GM23338 (cell line): ENCODE measurements around the gene NEK11. TPM values are rescaled to one million over a fixed set of nuclear protein-coding genes. Genes with fewer than 3 reads are reported as not detected.
A peak's percentile ranks its signal among the peaks of the same experiment; 100 is the strongest.

Source experiments
- ATAC-seq: fragments of 200-7000 bp; cut with Tn5 transposase; 3 replicates; pipeline ENCODE4 v1.9.1; 2020
- DNase-seq: peaks from one replicate; pipeline ENCODE4 v3.0.0-alpha.2; 2015; ENCODE audit warnings: low spot score
- H2AFZ ChIP-seq: fragments of 200-600 bp; sonication (generic); 2 replicates; pipeline ENCODE4 v1.8.0; 2016; ENCODE audit warnings: antibody characterized with exemption, mild to moderate bottlenecking, moderate library complexity
- H3F3A ChIP-seq: fragments of 200-600 bp; sonication (generic); replicated peaks from 2 replicates; pipeline ENCODE4 v1.8.0; 2017; ENCODE audit warnings: antibody characterized with exemption, mixed run types, low read depth
- H3K27ac ChIP-seq: fragments of 200-600 bp; sonication (generic); 2 replicates; pipeline ENCODE4 v1.6.1; 2016; ENCODE audit warnings: low read depth
- H3K27me3 ChIP-seq: fragments of 200-600 bp; sonication (generic); 2 replicates; pipeline ENCODE4 v1.8.0; 2016; ENCODE audit warnings: mild to moderate bottlenecking, mixed run types, moderate library complexity; ENCODE audit not compliant: insufficient read depth
- H3K36me3 ChIP-seq: fragments of 200-600 bp; sonication (generic); 2 replicates; pipeline ENCODE4 v1.8.0; 2016; ENCODE audit warnings: mild to moderate bottlenecking; ENCODE audit not compliant: insufficient read depth
- H3K4me1 ChIP-seq: fragments of 200-600 bp; sonication (generic); 2 replicates; pipeline ENCODE4 v1.8.0; 2016; ENCODE audit warnings: mild to moderate bottlenecking, moderate library complexity; ENCODE audit not compliant: insufficient read depth
- H3K4me2 ChIP-seq: fragments of 200-600 bp; sonication (generic); 2 replicates; pipeline ENCODE4 v1.7.1; 2017; ENCODE audit warnings: mixed run types
- H3K4me3 ChIP-seq: fragments of 200-600 bp; sonication (generic); 2 replicates; pipeline ENCODE4 v1.6.1; 2016; ENCODE audit warnings: mixed run types
- H3K79me2 ChIP-seq: fragments of 200-600 bp; sonication (generic); replicated peaks from 2 replicates; pipeline ENCODE4 v1.8.0; 2017; ENCODE audit warnings: mild to moderate bottlenecking; ENCODE audit not compliant: insufficient read depth
- H3K9me2 ChIP-seq: fragments of 200-600 bp; sonication (generic); 2 replicates; pipeline ENCODE4 v1.8.0; 2017; ENCODE audit not compliant: insufficient read depth
- H4K20me1 ChIP-seq: fragments of 200-600 bp; sonication (generic); replicated peaks from 2 replicates; pipeline ENCODE4 v1.8.0; 2017; ENCODE audit warnings: mild to moderate bottlenecking; ENCODE audit not compliant: insufficient read depth
- H3K27ac Mint-ChIP-seq: 2 replicates; pipeline ENCODE4 v1.8.0; 2020; ENCODE audit warnings: inconsistent platforms, mild to moderate bottlenecking, moderate library complexity, mixed read lengths
- H3K27me3 Mint-ChIP-seq: 3 replicates; pipeline ENCODE4 v1.8.0; 2022; ENCODE audit warnings: low read depth, mild to moderate bottlenecking, moderate library complexity, mixed read lengths, inconsistent platforms; ENCODE audit not compliant: insufficient read depth, poor library complexity
- H3K36me3 Mint-ChIP-seq: 3 replicates; pipeline ENCODE4 v1.8.0; 2021; ENCODE audit warnings: low read depth, mild to moderate bottlenecking, inconsistent platforms, moderate library complexity, mixed read lengths
- H3K4me1 Mint-ChIP-seq: 3 replicates; pipeline ENCODE4 v1.8.0; 2020; ENCODE audit warnings: mild to moderate bottlenecking, inconsistent platforms, mixed read lengths
- H3K4me3 Mint-ChIP-seq: 3 replicates; pipeline ENCODE4 v1.8.0; 2021; ENCODE audit warnings: moderate library complexity, mild to moderate bottlenecking, inconsistent platforms, mixed read lengths
- H3K9me3 Mint-ChIP-seq: 3 replicates; pipeline ENCODE4 v1.8.0; 2020; ENCODE audit warnings: moderate library complexity, mild to moderate bottlenecking, inconsistent platforms, mixed read lengths
- EZH2phosphoT487 ChIP-seq: fragments of 200-600 bp; sonication (generic); IDR thresholded peaks from one replicate; pipeline ENCODE4 v1.8.1; 2018; ENCODE audit warnings: antibody characterized with exemption; ENCODE audit not compliant: unreplicated experiment
- JUNB ChIP-seq: IDR thresholded peaks from one replicate; pipeline ENCODE4 v1.6.1; 2016; ENCODE audit warnings: antibody characterized with exemption; ENCODE audit not compliant: unreplicated experiment
- NANOG ChIP-seq: IDR thresholded peaks from 2 replicates; pipeline ENCODE4 v1.6.1; 2016; ENCODE audit warnings: antibody characterized with exemption, borderline replicate concordance
- POLR2AphosphoS5 ChIP-seq: IDR thresholded peaks from 2 replicates; pipeline ENCODE4 v1.6.1; 2016; ENCODE audit warnings: antibody characterized with exemption, low read depth
- REST ChIP-seq: IDR thresholded peaks from one replicate; pipeline ENCODE4 v1.6.1; 2018; ENCODE audit warnings: antibody characterized with exemption; ENCODE audit not compliant: unreplicated experiment
- STAT1 ChIP-seq: IDR thresholded peaks from one replicate; pipeline ENCODE4 v1.6.1; 2016; ENCODE audit warnings: antibody characterized with exemption; ENCODE audit not compliant: unreplicated experiment
- ZNF331 ChIP-seq: fragments of 250-450 bp; sonication (Bioruptor Pico); IDR thresholded peaks from 2 replicates; pipeline ENCODE4 v1.5.0; 2020; ENCODE audit warnings: low read depth, mild to moderate bottlenecking, moderate library complexity
- polyA plus RNA-seq: library from polyadenylated mRNA; unstranded; fragments of >200 nt; fragmentation: Nextera tagmentation; extraction: Ambion mirVana; gene quantifications from 2 replicates; pipeline ENCODE4 v1.2.1, GENCODE V29; 2016
- total RNA-seq: library from RNA; depleted of rRNA; stranded (reverse); fragments of >200 nt; shearing (Covaris generic); gene quantifications from 2 replicates; pipeline ENCODE4 v1.2.3, GENCODE V29; 2014
- TF ChIP-seq, protein P1 (sequence below), 2 experiments: fragments of 200-600 bp in 1 of 2; sonication (generic) in 1 of 2; conservative IDR thresholded peaks; 2 replicates each; pipeline versions ENCODE4 v1.5.1 to v1.6.1; 2016 to 2017; ENCODE audit warnings: antibody characterized with exemption in 2 of 2, low read depth in 2 of 2, mild to moderate bottlenecking in 2 of 2, moderate library complexity in 1 of 2
- TF ChIP-seq, protein P2 (sequence below): IDR thresholded peaks from 2 replicates; pipeline ENCODE4 v1.6.1; 2016; ENCODE audit warnings: antibody characterized with exemption

The NEK11 gene
- total and polyA plus RNA-seq, 2 experiments from 2014 or later, result 0.80 to 1.1 TPM

GRCh38 chr3:131142580-131142979, 115.9 kb downstream of the NEK11 start:
- ATAC-seq (no peak), DNase-seq (peak; percentile 8)
- no peaks in the 10 kb centered on the region for H4K20me1 ChIP-seq
- Mint-ChIP-seq H3K27ac (no peak overlapping the region), H3K4me1 (peaks cover 4% of the 10 kb centered on the region; the same call in 1 of the 3 replicates), H3K36me3 (no peaks in the 10 kb centered on the region), H3K27me3 (peaks cover 3% of the 10 kb centered on the region), H3K9me3 (no peaks in the 10 kb centered on the region; the same call in 2 of the 3 replicates), H3K4me3 (no peak overlapping the region)
- H3K36me3 ChIP-seq, result no peaks in the 10 kb centered on the region
- H3K27me3 ChIP-seq, result no peaks in the 10 kb centered on the region
- no peak overlapping the region for H3K27ac ChIP-seq
- no peak overlapping the region for H3K4me2 ChIP-seq
- no peak for TF ChIP-seq STAT1
- TF ChIP-seq, protein P1, sequence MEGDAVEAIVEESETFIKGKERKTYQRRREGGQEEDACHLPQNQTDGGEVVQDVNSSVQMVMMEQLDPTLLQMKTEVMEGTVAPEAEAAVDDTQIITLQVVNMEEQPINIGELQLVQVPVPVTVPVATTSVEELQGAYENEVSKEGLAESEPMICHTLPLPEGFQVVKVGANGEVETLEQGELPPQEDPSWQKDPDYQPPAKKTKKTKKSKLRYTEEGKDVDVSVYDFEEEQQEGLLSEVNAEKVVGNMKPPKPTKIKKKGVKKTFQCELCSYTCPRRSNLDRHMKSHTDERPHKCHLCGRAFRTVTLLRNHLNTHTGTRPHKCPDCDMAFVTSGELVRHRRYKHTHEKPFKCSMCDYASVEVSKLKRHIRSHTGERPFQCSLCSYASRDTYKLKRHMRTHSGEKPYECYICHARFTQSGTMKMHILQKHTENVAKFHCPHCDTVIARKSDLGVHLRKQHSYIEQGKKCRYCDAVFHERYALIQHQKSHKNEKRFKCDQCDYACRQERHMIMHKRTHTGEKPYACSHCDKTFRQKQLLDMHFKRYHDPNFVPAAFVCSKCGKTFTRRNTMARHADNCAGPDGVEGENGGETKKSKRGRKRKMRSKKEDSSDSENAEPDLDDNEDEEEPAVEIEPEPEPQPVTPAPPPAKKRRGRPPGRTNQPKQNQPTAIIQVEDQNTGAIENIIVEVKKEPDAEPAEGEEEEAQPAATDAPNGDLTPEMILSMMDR (conservative IDR thresholded peaks at IDR 0.05; ENCODE audit: low read depth in 2 of 2), result peak in 1 of 2 experiments; percentile 42; a peak in 3 of 4 replicates
- no peaks in the 10 kb centered on the region for H3F3A ChIP-seq
- no peaks in the 10 kb centered on the region for H3K79me2 ChIP-seq
- no peak overlapping the region for H2AFZ ChIP-seq
- 0 out of 2 replicates have a peak, but pooled peaks cover 3% of the 10 kb centered on the region for H3K4me1 ChIP-seq
- H3K4me3 ChIP-seq, result no peak overlapping the region
- peaks cover 24% of the 10 kb centered on the region for H3K9me2 ChIP-seq

DNA sequence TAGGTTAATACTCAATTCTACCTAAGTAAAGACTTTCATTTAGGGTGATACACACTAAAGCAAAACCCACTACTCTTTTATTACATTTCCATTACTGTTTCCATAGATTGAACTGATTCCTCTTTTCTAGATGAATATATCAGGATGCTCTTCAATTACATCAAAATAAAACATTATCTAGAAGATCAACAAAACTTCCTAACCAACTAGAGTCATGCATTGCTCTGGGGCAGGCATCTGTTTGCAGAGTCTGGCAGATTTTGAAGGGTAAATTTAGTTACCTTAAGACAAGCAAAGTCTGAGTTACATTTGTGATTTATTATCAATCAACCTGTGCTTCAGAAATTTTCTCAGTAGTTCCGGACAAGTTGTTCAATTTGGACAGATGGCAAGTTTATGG, 117.1 kb downstream of the NEK11 start:
- Histone ChIP-seq H3K4me2 (no peak overlapping the region), H3K79me2 (no peaks in the 10 kb centered on the region), H4K20me1 (no peaks in the 10 kb centered on the region), H3K36me3 (no peaks in the 10 kb centered on the region), H3K4me1 (0 out of 2 replicates have a peak, but pooled peaks cover 3% of the 10 kb centered on the region), H3K27me3 (no peaks in the 10 kb centered on the region), H3K4me3 (no peak overlapping the region), H3K9me2 (peaks cover 14% of the 10 kb centered on the region), H3F3A (no peaks in the 10 kb centered on the region), H2AFZ (no peak overlapping the region), H3K27ac (no peak overlapping the region)
- no peak for DNase-seq
- H3K9me3 Mint-ChIP-seq, result no peaks in the 10 kb centered on the region; the same call in 2 of the 3 replicates
- no peaks in the 10 kb centered on the region for H3K36me3 Mint-ChIP-seq
- H3K27ac Mint-ChIP-seq, result no peak overlapping the region
- no peaks in the 10 kb centered on the region for H3K27me3 Mint-ChIP-seq
- peaks cover 4% of the 10 kb centered on the region; the same call in 1 of the 3 replicates for H3K4me1 Mint-ChIP-seq
- no peak for ATAC-seq
- no peak overlapping the region for H3K4me3 Mint-ChIP-seq
- TF ChIP-seq POLR2AphosphoS5 (no peak), REST (no peak), NANOG (no peak), JUNB (no peak), ZNF331 (CRISPR knock-in tag) (no peak), EZH2phosphoT487 (no peak)
- TF ChIP-seq, protein P2, sequence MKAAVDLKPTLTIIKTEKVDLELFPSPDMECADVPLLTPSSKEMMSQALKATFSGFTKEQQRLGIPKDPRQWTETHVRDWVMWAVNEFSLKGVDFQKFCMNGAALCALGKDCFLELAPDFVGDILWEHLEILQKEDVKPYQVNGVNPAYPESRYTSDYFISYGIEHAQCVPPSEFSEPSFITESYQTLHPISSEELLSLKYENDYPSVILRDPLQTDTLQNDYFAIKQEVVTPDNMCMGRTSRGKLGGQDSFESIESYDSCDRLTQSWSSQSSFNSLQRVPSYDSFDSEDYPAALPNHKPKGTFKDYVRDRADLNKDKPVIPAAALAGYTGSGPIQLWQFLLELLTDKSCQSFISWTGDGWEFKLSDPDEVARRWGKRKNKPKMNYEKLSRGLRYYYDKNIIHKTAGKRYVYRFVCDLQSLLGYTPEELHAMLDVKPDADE, result no peak
- TF ChIP-seq, protein P1 (conservative IDR thresholded peaks at IDR 0.05; ENCODE audit: low read depth in 2 of 2), result no peak
